Measurements from ENCODE around the gene SHROOM2. TPM values are rescaled to one million over a fixed set of nuclear protein-coding genes. Genes with fewer than 3 reads are reported as not detected.

Gene SHROOM2
- total and polyA plus RNA-seq, 9 of the 15 experiments (the other 6 are each of a cell fraction or from before 2014, with no cell fraction given) = not detected

DNA sequence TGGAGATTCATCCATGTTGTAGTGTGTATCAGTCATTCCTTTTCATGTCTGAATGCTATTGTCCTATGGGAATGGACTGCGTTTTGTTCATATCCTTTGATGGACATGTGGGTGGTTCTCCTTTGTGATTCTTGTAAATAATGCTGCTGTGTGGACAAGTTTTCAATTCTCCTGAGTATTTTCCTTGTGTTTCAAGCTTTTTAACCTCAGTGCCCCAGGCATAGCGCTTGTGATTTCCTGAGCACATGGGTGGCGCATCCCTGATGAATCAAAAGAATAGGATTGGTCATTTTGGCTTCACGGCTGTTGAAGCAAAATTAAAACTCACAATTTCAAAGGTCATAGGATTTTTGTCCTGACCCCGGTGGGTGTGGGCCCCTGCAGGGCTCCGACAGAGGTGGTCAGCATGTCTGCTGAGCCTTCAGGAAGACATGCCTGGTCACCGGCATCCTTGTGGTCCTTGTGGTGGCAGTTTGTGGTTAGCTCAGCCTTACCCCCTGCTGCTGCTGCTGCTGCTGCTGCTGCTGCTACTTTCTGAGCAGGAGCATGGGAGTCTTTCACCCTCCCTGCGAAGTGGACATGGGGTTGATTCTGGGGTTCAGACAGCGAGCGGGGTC, 30.0 kb downstream of the SHROOM2 start:
- intact Hi-C loops (cut with micrococcal nuclease) = no loop called here

More for the DNA sequence above, 30.0 kb downstream of the SHROOM2 start:
- ATAC-seq (no peak), DNase-seq (ENCODE audit: extremely low read depth in 1 of 4, low spot score in 3 of 4) (no peak), FAIRE-seq (no peak)
- Histone ChIP-seq H4K20me1 (replicated peaks; ENCODE audit: control insufficient read depth, insufficient read depth, low read length) (no peaks in the 10 kb centered on the region), H3K4me3 (no peak overlapping the region), H3K27me3 (ENCODE audit: control insufficient read depth in 2 of 2, insufficient read depth in 2 of 2, low read length in 2 of 2) (no peaks in the 10 kb centered on the region), H3K9ac (ENCODE audit: insufficient read depth in 1 of 2, low read depth in 2 of 2, low read length in 2 of 2) (no peak overlapping the region), H3K9me1 (ENCODE audit: control insufficient read depth, insufficient read depth, low read length) (no peaks in the 10 kb centered on the region), H3K4me1 (replicated peaks in 1 of 2; ENCODE audit: control insufficient read depth in 2 of 2, insufficient read depth in 2 of 2, low read length in 2 of 2) (no peaks in the 10 kb centered on the region), H3K36me3 (ENCODE audit: control insufficient read depth, insufficient read depth, low read length) (no peaks in the 10 kb centered on the region), H3K9me3 (replicated peaks; ENCODE audit: control insufficient read depth, insufficient read depth, low read depth, low read length) (no peaks in the 10 kb centered on the region), H3K27ac (ENCODE audit: extremely low read depth, low read depth, low read length) (no peak overlapping the region), H3K79me2 (ENCODE audit: control insufficient read depth, insufficient read depth, low read length) (no peaks in the 10 kb centered on the region), H2AFZ (ENCODE audit: low read depth, low read length) (no peak overlapping the region), H3K4me2 (ENCODE audit: insufficient read depth, low read length) (no peak overlapping the region)
- in situ Hi-C loops (cut with MboI) = no loop called here
- CTCF ChIA-PET (ENCODE audit: low intra/inter-chr PET ratio) = no interaction called here
- TF ChIP-seq NFRKB (IDR thresholded peaks at IDR 0.05; ENCODE audit: low read depth) = no peak
- TF ChIP-seq, protein P1, sequence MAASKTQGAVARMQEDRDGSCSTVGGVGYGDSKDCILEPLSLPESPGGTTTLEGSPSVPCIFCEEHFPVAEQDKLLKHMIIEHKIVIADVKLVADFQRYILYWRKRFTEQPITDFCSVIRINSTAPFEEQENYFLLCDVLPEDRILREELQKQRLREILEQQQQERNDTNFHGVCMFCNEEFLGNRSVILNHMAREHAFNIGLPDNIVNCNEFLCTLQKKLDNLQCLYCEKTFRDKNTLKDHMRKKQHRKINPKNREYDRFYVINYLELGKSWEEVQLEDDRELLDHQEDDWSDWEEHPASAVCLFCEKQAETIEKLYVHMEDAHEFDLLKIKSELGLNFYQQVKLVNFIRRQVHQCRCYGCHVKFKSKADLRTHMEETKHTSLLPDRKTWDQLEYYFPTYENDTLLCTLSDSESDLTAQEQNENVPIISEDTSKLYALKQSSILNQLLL (CRISPR knock-in tag; IDR thresholded peaks at IDR 0.05; ENCODE audit: borderline replicate concordance) = no peak
- no peak for TF ChIP-seq HNRNPK (IDR thresholded peaks at IDR 0.05; ENCODE audit: low read depth, low read length, poor library complexity, severe bottlenecking)
- TF ChIP-seq, protein P2, sequence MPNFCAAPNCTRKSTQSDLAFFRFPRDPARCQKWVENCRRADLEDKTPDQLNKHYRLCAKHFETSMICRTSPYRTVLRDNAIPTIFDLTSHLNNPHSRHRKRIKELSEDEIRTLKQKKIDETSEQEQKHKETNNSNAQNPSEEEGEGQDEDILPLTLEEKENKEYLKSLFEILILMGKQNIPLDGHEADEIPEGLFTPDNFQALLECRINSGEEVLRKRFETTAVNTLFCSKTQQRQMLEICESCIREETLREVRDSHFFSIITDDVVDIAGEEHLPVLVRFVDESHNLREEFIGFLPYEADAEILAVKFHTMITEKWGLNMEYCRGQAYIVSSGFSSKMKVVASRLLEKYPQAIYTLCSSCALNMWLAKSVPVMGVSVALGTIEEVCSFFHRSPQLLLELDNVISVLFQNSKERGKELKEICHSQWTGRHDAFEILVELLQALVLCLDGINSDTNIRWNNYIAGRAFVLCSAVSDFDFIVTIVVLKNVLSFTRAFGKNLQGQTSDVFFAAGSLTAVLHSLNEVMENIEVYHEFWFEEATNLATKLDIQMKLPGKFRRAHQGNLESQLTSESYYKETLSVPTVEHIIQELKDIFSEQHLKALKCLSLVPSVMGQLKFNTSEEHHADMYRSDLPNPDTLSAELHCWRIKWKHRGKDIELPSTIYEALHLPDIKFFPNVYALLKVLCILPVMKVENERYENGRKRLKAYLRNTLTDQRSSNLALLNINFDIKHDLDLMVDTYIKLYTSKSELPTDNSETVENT (CRISPR knock-in tag; IDR thresholded peaks at IDR 0.05) = no peak
- TF ChIP-seq, protein P3, sequence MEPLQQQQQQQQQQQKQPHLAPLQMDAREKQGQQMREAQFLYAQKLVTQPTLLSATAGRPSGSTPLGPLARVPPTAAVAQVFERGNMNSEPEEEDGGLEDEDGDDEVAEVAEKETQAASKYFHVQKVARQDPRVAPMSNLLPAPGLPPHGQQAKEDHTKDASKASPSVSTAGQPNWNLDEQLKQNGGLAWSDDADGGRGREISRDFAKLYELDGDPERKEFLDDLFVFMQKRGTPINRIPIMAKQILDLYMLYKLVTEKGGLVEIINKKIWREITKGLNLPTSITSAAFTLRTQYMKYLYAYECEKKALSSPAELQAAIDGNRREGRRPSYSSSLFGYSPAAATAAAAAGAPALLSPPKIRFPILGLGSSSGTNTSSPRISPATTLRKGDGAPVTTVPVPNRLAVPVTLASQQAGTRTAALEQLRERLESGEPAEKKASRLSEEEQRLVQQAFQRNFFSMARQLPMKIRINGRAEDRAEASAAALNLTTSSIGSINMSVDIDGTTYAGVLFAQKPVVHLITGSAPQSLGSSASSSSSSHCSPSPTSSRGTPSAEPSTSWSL (CRISPR knock-in tag; IDR thresholded peaks at IDR 0.05; ENCODE audit: borderline replicate concordance) = no peak
- WGBS (ENCODE audit: insufficient coverage, low coverage, missing lambda C conversion rate) = 4% methylated on average over 5 of the region's 10 CpGs
- POLR2A ChIA-PET = no interaction called here
- no TSS peak for BruUV-seq (replicated peaks)
